A172 (cell line): Measurements from ENCODE around the gene RUNDC1. TPM values are rescaled to one million over a fixed set of nuclear protein-coding genes. Genes with fewer than 3 reads are reported as not detected.
"Not testable (repeated sequence)": the region's sequence is repeated elsewhere in the genome, so short reads cannot be mapped to it uniquely, and the experiment has no call there.

ENCODE experiments used
- DNase-seq: peaks from one replicate; pipeline ENCODE4 v3.0.0-alpha.2; 2015; ENCODE audit warnings: low spot score
- total RNA-seq: library from RNA; depleted of rRNA; stranded (reverse); fragments of >200 nt; shearing (Covaris generic); gene quantifications from 2 replicates; pipeline ENCODE4 v1.2.3, GENCODE V29; 2014

RUNDC1 gene
- total RNA-seq, 1 experiment from 2014 or later, result 8.5 TPM

DNA sequence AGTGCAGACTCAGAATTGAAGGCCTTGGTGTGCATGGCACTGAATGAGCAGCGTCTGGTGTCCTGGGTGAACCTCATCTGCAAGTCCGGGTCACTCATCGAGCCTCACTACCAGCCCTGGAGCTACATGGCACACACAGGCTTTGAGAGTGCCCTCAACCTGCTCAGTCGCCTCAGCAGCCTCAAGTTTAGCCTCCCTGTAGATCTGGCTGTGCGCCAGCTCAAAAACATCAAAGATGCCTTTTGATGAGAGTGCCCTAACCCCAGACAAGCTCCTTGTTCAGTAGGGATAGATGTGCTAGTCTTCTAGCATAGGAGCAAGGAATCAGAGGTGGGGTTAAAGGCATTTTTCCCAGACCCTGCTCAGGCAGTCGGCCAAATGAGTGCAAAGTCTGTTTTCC lies 11.1 kb downstream of the RUNDC1 start:
- DNase-seq, result no peak

DNA sequence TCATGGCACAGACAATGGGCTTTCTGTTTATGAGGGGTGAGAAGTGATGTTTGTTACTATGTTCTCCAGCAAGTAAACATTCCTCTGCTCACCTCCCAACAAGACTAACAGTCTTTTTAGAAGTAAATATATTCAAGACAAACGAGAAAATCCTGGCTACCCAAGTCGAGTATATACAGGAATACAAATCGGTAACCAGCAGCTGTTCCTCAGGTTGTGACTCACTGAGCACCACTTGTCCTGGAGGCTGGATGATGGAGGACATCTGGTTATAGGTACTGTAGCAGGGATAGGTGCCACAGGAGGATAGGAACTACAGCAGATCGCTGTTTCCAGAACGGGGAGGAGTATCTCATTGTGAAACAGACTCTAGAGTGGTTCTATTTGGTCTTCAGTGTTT lies 12.5 kb downstream of the RUNDC1 start:
- no peak for DNase-seq

DNA sequence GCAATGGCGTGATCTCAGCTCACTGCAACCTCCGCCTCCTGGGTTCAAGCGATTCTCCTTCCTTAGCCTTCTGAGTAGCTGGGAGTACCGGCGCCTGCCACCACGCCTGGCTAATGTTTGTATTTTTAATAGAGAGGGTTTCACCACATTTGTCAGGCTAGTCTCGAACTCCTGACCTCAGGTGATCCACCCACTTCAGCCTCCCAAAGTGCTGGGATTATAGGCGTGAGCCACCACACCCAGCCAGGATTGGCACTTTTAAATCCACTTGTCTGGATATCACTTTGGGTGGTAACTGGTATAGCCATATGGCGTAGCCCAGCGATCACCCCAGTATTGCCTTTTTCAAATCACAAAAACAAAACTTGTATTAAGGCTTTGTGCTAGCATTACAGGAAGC lies 13.5 kb downstream of the RUNDC1 start:
- DNase-seq, result not testable (repeated sequence)

DNA sequence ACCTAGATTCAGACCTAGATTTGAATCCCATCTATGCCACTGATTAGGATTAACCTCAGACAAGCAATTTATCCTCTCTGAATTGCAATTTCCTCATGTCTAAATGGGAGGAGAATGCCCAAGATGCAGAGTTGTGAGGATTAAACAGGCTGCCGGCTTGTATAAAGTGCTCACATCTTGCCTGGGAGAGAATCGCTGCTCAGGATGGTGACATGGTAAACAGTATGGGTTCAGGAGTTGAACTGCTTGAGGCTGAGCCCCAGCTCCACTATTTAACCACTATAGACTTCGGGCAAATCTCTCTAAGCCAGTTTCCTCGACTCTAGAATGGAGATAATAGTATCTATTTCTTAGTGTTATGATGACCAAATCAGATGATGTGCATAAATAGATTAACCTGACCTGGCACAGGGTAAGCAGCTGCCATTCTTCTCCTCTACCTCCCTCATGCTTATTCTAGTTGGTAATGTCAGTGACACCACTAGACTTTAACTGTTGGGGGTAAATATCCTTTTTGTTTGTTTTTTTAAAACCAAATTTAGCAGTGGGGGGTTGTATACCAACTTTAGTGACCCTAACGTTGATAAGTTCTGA lies 17.1 kb downstream of the RUNDC1 start:
- DNase-seq, result no peak

DNA sequence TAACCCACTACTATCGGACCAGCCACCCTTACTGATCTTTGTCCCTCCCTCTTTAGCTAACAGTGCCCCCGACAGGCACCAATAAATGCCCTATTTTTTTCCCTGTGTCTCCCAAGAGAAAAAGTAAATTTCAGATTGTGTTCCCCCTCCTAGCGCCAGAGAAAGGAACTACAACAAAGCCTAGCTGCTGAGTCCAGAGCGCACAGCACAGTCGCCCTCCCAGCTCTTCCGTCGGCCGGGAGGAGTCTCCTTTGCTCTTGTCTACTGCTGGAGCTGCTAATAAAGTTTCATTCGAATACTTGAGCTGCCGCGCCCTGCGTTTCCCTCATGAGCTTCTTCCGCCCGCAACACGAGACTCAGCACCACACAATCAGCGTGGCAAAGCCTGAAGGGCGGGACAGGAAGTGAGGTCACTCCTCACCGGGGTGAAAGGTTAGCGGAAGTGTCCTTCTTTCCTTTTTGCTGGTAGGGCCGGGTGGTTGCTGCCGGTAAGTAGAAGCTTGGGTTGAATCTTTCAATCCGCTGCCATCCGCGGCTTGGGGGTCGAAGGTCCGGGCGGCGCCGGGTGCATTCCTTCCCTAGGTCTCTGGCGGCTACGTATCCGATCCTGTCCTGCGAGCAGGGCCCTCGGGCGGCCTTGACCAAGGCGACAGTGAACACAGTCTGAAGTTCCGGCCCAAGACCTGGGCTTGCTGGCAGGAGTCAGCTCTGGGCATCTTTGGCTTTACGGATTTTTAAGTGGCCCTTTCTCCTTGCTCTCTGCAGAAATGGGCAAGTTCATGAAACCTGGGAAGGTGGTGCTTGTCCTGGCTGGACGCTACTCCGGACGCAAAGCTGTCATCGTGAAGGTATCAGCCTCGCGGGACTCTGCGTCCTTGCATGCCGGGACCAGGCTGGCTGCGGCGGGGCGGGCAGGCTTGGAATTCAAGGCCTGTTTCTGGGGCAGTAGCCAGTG lies 17.9 kb downstream of the RUNDC1 start, which contains the start of gene RPL27:
Gene RPL27, plus strand, starts transcription at position 436 of the 955 bp plus-strand sequence. Its CDS starts 332 bp downstream, at position 768.
- peak; percentile 100 for DNase-seq

DNA sequence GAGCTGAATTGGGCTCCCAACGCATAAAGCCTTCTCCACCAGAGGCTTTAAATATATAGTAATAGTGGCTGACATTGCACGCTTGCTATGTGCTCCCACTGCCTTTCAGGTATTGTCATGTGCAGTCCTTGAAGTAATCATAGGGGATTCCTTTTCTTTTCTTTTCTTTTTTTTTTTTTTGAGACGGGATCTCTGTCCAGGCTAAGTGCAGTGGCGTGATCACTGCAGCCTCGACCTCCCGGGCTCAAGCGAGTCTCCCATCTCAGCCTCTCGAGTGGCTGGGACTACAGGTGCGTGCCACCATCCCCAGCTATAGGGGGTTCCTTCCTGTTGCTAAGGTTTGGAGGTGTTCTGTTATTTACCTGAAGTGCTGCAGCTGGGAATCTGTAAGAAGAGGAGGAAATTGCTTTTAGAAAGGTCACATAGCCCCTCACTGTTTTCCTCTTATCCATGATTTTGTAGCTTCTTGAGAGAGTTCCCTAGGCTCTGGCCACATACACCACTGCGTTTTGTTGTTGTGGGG lies 18.7 kb downstream of the RUNDC1 start:
- no peak for DNase-seq

DNA sequence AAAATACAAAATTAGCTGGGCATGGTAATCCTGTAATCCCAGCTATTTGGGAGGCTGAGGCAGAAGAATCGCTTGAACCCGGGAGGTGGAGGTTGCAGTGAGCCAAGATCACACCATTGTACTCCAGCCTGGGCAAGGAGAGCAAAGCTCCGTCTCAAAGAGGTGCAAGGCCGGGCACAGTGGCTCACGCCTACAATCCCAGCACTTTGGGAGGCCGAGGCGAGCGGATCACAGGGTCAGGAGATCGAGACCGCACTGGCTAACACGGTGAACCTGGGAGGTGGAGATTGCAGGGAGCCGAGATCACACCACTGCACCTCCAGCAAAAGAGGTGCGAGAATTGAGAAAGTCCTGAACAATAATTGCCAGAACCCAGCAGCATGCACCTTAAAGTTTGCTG lies 20.5 kb downstream of the RUNDC1 start:
- not testable (repeated sequence) for DNase-seq

DNA sequence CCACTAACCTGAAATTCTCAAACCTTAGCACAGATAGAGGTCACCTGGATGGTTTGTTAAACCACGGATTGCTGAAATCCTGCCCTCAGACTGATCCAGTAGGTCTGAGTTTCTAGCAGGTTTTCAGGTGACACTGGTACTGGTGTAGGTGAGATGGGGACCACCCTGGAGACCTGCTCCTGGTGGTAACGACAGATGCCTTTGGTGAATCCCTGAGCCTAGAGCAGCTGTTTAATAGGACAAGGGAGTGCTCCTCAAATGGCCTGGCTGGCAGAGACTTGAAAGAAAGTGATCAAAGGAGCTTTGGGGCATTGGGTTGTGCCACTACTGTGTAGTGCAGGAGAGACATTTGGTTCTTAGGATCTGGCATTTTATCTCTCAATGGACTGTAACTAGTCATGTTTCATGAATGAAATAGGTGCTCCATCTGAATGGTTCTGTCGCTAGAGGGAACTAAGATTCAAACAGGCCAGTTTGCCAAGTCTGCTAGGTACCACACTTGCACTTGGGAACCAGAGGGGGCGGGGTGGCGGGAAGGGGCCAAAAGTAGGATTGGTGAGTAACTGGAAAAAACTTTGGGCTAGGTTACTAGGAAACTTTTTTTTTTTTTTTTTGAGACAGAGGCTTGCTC lies 23.3 kb downstream of the RUNDC1 start:
- peak; percentile 80 for DNase-seq

DNA sequence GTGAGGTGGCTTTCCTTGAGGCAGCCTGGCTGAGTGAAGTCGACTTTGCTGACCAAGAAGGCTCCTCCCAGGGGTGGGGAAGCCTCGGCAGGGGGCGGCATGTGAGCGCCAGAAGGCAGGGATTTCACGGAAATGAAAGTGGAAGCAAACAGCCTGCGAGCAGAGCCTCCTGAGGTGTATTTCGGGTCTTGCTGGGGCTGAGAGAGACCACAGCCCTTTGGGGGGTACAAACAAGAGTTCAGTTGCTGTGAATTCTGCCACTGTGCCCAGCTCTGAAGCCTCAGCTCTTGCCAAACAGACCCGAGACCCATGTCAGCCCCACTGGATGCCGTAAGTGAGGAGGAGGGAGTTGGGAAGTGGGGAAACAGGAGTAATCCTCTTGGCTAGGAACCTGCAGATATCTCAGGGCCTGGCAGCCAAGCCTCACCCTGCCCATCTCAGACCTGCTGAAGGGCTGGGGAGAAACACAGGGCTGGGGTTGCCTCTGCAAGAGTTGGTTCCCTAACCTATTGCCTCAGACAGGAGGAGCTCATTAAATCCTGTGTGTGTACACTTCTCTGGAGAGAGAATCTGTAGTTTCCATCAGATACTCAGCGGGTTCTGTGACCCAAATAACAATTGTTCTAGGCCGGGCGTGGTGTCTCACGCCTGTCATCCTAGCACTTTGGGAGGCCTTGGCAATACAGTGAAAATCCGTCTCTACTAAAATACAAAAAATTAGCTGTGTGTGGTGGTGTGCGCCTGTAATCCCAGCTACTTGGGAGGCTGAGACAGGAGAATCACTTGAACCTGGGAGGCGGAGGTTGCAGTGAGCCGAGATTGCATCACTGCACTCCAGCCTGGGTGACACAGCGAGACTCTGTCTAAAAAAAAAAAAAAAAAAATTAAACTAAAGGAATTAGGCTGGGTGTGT lies 26.5 kb downstream of the RUNDC1 start, which contains the start of gene IFI35:
Gene IFI35, plus strand, starts transcription at position 146 of the 913 bp plus-strand sequence. Its CDS starts 164 bp downstream, at position 310.
- peak; percentile 86 for DNase-seq

DNA sequence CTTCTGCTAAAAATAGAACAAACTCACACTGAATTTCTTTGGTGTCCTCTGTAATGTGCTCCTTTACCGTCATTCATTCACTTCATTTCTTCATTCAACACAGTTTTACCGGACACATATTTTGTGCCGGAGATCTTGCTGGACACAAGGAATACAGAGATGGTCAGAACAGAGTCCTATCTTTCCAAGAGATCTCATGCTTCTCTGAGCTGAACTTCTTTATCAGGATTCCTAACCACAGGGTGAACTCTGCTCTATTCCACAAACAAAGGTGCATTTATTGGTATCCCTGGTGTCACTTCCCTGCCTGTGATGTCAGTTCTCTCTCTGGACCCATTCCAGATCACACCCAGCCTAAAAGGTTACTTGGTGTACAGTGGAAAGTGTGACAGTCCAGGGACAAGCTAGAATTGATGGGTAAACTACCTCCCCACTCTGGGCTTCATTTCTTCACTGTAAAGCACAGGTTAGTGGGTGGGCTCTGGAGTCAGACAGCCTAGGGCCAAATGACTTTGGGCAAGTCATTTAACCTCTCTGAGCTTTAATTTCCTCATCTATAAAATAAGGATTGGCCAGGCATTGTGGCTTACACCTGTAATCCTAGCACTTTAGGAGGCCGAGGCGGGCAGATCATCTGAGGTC lies 30.4 kb downstream of the RUNDC1 start:
- DNase-seq, result peak; percentile 79

DNA sequence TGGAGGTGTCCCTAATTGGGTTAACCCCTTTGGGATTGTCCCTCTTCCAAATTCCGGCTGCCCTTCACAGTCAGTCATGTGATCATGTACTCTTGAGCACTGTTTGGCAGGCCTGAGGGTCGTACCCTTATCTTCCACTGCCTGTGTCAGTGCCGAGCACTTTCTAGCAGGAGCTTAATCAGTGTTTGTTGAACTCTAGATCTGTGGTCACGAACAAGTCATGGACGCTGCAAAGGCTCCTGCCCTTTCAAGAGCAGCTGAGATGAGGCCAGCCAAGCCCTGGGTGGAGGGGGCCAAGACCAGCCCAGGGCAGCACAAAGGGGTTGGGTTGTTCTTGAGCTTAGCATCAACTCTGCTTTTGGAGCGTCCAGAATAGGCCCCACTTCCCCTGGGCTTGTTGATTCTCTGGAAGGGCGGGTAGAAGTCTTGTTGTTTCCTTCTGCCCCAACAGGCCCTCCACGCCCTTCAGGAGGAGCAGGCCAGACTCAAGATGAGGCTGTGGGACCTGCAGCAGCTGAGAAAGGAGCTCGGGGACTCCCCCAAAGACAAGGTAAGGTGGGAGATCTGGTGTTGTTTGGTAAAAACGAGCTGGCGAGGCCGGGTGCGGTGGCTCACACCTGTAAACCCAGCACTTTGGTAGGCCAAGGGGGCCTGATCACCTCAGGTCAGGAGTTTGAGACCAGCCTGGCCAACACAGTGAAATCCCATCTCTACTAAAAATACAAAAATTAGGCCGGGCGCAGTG lies 31.5 kb downstream of the RUNDC1 start:
- no peak for DNase-seq

DNA sequence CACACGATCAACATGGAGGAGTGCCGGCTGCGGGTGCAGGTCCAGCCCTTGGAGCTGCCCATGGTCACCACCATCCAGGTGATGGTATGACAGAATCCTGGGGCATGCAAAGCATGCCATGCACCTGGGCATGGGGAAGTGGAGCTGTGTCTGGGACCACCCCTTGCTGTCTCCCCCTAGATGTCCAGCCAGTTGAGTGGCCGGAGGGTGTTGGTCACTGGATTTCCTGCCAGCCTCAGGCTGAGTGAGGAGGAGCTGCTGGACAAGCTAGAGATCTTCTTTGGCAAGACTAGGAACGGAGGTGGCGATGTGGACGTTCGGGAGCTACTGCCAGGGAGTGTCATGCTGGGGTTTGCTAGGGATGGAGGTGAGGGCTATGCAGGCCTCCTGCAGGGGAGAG lies 32.9 kb downstream of the RUNDC1 start:
- no peak for DNase-seq

DNA sequence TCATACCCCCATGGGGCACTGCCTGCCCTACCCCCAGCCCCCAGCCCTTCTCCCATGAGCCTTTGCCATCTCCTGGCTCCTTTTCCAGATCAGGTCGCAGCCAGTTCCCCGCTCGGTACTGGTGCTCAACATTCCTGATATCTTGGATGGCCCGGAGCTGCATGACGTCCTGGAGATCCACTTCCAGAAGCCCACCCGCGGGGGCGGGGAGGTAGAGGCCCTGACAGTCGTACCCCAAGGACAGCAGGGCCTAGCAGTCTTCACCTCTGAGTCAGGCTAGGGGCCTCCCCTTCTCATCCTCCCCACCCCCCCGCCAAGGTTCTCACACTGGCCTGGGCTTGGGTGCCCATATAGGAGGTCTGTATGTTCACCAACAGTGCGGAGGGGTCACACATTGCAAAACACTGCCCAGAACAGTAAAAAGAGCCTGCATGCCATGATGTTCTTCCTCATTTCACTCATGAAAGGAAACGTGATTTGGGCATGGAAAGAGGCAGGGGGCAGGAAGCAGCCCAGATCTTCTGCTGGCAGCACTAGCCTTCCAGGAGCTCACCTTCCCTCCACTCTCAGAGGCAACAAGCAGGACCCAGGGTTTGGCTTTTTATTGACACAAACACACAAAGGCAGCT lies 33.8 kb downstream of the RUNDC1 start:
- no peak for DNase-seq

DNA sequence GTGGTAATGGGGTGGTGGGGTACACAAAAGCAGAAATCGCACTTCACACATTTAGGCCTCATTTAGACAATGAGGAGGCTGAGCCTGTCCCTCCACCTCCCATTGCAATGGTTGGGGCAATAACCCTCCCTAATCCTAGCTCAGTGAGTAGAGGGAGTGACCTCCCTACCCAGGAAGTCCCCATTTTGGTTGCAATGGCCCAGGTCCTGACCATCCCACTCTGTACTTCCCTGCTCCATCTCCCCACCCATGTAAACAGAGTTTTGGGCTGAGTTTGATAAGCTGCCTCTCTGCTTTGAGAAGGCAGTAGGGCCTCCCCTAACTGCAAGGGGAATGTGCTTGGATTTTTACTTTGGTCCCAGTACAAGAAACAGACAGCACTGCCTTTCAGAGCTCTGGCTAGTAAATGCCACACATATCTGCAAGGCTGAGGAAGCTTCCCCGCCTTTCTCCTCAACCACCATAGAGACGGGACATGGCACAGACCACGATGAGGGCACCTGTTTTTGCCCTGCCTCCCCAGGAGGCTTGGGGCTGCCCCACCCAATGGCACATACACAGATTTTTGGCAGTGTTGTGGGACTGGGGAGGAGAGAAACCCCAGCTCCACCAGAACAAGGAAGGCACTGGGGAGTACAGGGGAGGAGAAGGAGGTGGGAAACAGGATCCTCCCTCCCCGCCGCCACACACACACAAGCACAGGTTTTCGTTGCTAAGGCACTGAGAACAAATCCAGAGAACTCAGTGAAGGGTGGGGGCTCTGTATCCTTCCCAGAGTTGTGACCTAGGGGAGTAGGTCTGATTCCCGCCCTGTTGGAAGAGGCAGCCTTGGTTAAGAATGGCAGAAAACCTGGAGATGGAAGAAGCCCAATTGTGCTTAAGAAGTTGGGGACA lies 34.5 kb downstream of the RUNDC1 start:
- DNase-seq, result no peak

DNA sequence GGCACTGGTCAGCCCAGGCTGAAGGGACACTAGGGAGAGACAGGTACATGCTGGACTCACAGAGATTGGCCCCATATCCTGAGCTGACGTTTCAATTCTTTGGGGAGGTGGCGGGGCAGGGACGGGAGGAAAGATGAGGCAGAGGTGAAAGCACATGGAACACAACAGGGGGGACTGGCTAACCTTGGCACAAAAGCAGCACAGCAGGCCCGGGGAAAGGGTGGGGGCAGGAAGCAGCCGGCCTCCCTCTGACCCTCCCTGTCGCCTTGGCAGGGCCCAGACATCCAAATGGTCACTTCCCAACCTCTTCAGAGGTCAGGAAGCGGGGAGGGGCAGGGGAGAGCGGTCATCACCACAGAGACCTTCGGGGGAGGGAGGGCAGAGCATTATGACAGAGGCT lies 35.2 kb downstream of the RUNDC1 start:
- DNase-seq, result peak; percentile 48

DNA sequence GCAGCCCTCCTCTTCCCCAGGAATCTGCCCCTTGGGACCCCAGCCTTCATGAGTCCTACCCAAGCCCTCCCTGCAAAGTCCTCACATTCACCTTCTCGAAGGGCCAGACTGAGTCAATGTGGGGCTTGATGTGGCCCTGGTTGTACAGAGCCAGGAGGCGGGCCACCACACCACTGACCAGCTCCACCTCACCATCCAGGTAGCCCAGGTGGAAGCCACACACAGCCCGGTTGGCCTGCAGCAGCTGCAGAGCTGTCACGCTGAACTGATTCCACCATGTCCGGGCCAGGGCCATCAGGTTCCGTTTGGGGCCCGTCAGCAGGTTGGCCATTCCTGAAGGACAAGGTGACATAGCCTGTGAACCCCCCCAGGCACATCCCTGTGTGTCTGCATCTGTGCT lies 35.9 kb downstream of the RUNDC1 start:
- DNase-seq, result no peak

DNA sequence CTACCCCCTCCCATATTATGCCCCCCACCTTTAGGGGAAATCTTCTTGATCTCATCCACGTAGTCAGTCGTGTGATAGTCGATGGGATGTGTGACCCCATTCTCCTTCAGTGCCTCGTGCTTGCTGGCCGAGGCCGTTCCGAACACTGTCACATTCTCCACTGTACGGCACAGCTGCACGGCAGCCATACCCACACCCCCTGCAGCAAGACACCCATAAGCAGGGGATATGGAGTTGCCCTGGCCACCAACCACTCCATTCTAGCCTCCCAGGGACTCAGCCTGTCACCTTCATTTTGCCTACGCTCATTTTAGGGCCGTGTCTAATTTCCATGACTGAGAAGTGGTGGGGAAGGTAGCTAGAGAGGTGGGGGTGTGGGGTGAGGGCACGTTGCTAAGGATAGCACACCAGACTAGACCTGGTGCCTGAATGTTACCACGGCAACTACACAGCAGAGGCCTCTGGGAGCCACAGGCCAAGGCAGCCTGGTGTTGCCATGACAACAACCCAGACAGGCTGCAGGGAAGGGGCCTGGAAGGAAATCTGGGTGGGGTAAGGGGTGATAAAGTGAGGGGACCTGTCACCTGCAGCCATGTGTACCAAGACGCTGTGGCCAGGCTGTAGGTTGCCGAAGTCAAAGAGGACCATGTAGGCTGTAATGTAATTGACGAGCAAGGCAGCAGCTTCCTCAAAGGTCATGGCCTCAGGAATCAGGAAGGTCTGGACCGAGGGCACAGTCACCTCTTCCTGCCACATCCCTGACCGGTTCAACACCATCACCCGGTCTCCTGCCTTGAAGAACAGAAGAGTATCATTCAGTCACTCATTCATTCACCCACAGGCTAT lies 37.9 kb downstream of the RUNDC1 start:
- no peak for DNase-seq
